A549 (cell line): ENCODE results near the gene UNC5B. TPM values are rescaled to one million over a fixed set of nuclear protein-coding genes. Genes with fewer than 3 reads are reported as not detected.
A peak's percentile ranks its signal among the peaks of the same experiment; 100 is the strongest.

Source experiments
- ATAC-seq, 2 experiments: fragments of 200-7000 bp in 1 of 2; fragments of >200 bp in 1 of 2; cut with Nextera tagmentation in 1 of 2; cut with Tn5 transposase in 1 of 2; 3 replicates each; pipeline versions ENCODE4 v1.8.0 to v1.9.1; 2018 to 2020; ENCODE audit warnings: mild to moderate bottlenecking in 1 of 2, moderate library complexity in 1 of 2
- CTCF ChIA-PET: fragments of 300-600 bp; sonication (Branson Sonifier 250); formaldehyde crosslinking; extraction: SDS; loops from one replicate; lab custom pipeline; 2021; ENCODE audit warnings: antibody characterized with exemption, inconsistent platforms; lab: Yijun Ruan, JAX
- POLR2A ChIA-PET: fragments of 350-600 bp; formaldehyde crosslinking; extraction: SDS; loops from one replicate; lab custom pipeline; 2021; ENCODE audit warnings: antibody characterized with exemption, inconsistent platforms; lab: Yijun Ruan, JAX
- DNase-seq, 2 experiments: peaks; one replicate each; pipeline versions ENCODE4 v3.0.0 to v3.0.0-alpha.2; 2011 to 2016; ENCODE audit warnings: low read depth in 1 of 2, low spot score in 1 of 2
- FAIRE-seq: peaks from 2 replicates; lab custom pipeline; 2011; peaks lifted over from hg19 to GRCh38; lab: Jason Lieb, UNC
- H3K27ac ChIP-seq, 2 experiments: fragments of >200 bp; sonication (Bioruptor Twin); formaldehyde crosslinking; 3 replicates each; pipeline ENCODE4 v1.5.1; 2016 to 2017
- H3K4me1 ChIP-seq: fragments of >200 bp; sonication (Bioruptor Twin); formaldehyde crosslinking; 3 replicates; pipeline ENCODE4 v1.6.1; 2016
- H3K4me2 ChIP-seq: fragments of >200 bp; sonication (Bioruptor Twin); formaldehyde crosslinking; 3 replicates; pipeline ENCODE4 v1.6.1; 2016
- H3K4me3 ChIP-seq: fragments of >200 bp; sonication (Bioruptor Twin); formaldehyde crosslinking; 3 replicates; pipeline ENCODE4 v1.5.1; 2016
- H3K9me3 ChIP-seq: fragments of >200 bp; sonication (Bioruptor Twin); formaldehyde crosslinking; 3 replicates; pipeline ENCODE4 v1.6.1; 2016
- CBX8 ChIP-seq: fragments of 200-600 bp; sonication (generic); IDR thresholded peaks from 2 replicates; pipeline ENCODE4 v1.6.1; 2016
- ESRRA ChIP-seq: fragments of 150-350 bp; IDR thresholded peaks from 2 replicates; pipeline ENCODE4 v1.6.1; 2014; ENCODE audit warnings: mild to moderate bottlenecking, low read length, borderline replicate concordance
- FOSL2 ChIP-seq, 2 experiments: fragments of 450-650 bp in 1 of 2; fragments of >200 bp in 1 of 2; sonication (Bioruptor Twin) in 1 of 2; formaldehyde crosslinking; IDR thresholded peaks; 2 replicates each; pipeline versions ENCODE4 v1.5.0 to v1.6.1; 2016 to 2020; ENCODE audit warnings: mild to moderate bottlenecking in 1 of 2, moderate library complexity in 1 of 2
- HOXB5 ChIP-seq: fragments of 250-450 bp; sonication (Bioruptor Pico); IDR thresholded peaks from 2 replicates; pipeline ENCODE4 v1.5.0; 2020; ENCODE audit warnings: mild to moderate bottlenecking, moderate library complexity
- JUNB ChIP-seq: fragments of >200 bp; sonication (Bioruptor Twin); formaldehyde crosslinking; IDR thresholded peaks from 2 replicates; pipeline ENCODE4 v1.6.1; 2016
- MAFK ChIP-seq: fragments of 450-650 bp; IDR thresholded peaks from 2 replicates; pipeline ENCODE4 v1.6.1; 2014; ENCODE audit not compliant: partially characterized antibody
- MAZ ChIP-seq: fragments of 150-350 bp; IDR thresholded peaks from 2 replicates; pipeline ENCODE4 v1.6.1; 2014; ENCODE audit warnings: antibody characterized with exemption, low read depth, low read length, borderline replicate concordance
- MYC ChIP-seq: IDR thresholded peaks from 2 replicates; pipeline ENCODE4 v1.6.1; 2012; ENCODE audit warnings: mild to moderate bottlenecking, inconsistent platforms, low read length, improper control_type of control experiment, borderline replicate concordance
- NPAS2 ChIP-seq: fragments of 250-450 bp; sonication (Bioruptor Pico); IDR thresholded peaks from 2 replicates; pipeline ENCODE4 v1.8.0; 2022; ENCODE audit warnings: mild to moderate bottlenecking, moderate library complexity, borderline replicate concordance
- POLR2AphosphoS2 ChIP-seq: conservative IDR thresholded peaks from 2 replicates; pipeline ENCODE4 v1.6.1; 2012; ENCODE audit warnings: low read length, improper control_type of control experiment, inconsistent platforms
- RAD21 ChIP-seq, 2 experiments: fragments of >200 bp in 1 of 2; sonication (Bioruptor Twin) in 1 of 2; formaldehyde crosslinking in 1 of 2; IDR thresholded peaks in 1 of 2; conservative IDR thresholded peaks in 1 of 2; 2 replicates in 1 of 2; 3 replicates in 1 of 2; pipeline ENCODE4 v1.6.1; 2012 to 2018; ENCODE audit warnings: inconsistent platforms in 1 of 2
- RCOR1 ChIP-seq: fragments of 150-350 bp; IDR thresholded peaks from 2 replicates; pipeline ENCODE4 v1.6.1; 2014; ENCODE audit warnings: antibody characterized with exemption, low read length, low read depth
- SMC3 ChIP-seq: fragments of >200 bp; sonication (Bioruptor Twin); formaldehyde crosslinking; IDR thresholded peaks from 3 replicates; pipeline ENCODE4 v1.6.1; 2018; ENCODE audit warnings: inconsistent platforms
- TFCP2L1 ChIP-seq: fragments of 250-450 bp; sonication (Bioruptor Pico); IDR thresholded peaks from 2 replicates; pipeline ENCODE4 v1.5.0; 2021; ENCODE audit warnings: mild to moderate bottlenecking
- TP53 ChIP-seq: fragments of 250-450 bp; sonication (Bioruptor Pico); IDR thresholded peaks from 2 replicates; pipeline ENCODE4 v1.5.0; 2021; ENCODE audit warnings: mild to moderate bottlenecking, moderate library complexity
- ZFP36 ChIP-seq: fragments of 450-650 bp; IDR thresholded peaks from 2 replicates; pipeline ENCODE4 v1.6.1; 2014; ENCODE audit warnings: borderline replicate concordance; ENCODE audit not compliant: partially characterized antibody
- ZSCAN20 ChIP-seq: fragments of 250-450 bp; sonication (Bioruptor Pico); IDR thresholded peaks from 2 replicates; pipeline ENCODE4 v1.8.0; 2022; ENCODE audit warnings: mild to moderate bottlenecking, moderate library complexity
- WGBS: methylation state at CpG from one replicate; pipeline ENCODE4 v1.1.6; 2017; ENCODE audit errors: missing lambda C conversion rate; 5-methylcytosine and 5-hydroxymethylcytosine counted together
- polyA plus RNA-seq, 4 experiments: library from polyadenylated mRNA; depleted of rRNA in 3 of 4; stranded (reverse); fragments of >200 nt; fragmentation: RNase III in 1 of 4; extraction: RNeasy Plus Mini Kit Qiagen cat#74134 plus additional on column Dnase treatment in 1 of 4; gene quantifications; 2 replicates in 3 of 4; 3 replicates in 1 of 4; pipeline ENCODE4 v1.2.3, GENCODE V29; 2011 to 2017
- TF ChIP-seq, protein P1 (sequence below): fragments of 450-650 bp; IDR thresholded peaks from 2 replicates; pipeline ENCODE4 v1.6.1; 2014; ENCODE audit warnings: antibody characterized with exemption
- TF ChIP-seq, protein P2 (sequence below): fragments of >200 bp; sonication (Bioruptor Twin); formaldehyde crosslinking; IDR thresholded peaks from 2 replicates; pipeline ENCODE4 v1.6.1; 2016
- TF ChIP-seq, protein P3 (sequence below): IDR thresholded peaks from 2 replicates; pipeline ENCODE4 v1.6.1; 2012
- TF ChIP-seq, protein P4 (sequence below): IDR thresholded peaks from 2 replicates; pipeline ENCODE4 v1.6.1; 2012

UNC5B gene
- polyA plus RNA-seq, 2 of the 4 experiments (the other 2 are of a cell fraction) = 0.14 to 1.0 TPM

DNA sequence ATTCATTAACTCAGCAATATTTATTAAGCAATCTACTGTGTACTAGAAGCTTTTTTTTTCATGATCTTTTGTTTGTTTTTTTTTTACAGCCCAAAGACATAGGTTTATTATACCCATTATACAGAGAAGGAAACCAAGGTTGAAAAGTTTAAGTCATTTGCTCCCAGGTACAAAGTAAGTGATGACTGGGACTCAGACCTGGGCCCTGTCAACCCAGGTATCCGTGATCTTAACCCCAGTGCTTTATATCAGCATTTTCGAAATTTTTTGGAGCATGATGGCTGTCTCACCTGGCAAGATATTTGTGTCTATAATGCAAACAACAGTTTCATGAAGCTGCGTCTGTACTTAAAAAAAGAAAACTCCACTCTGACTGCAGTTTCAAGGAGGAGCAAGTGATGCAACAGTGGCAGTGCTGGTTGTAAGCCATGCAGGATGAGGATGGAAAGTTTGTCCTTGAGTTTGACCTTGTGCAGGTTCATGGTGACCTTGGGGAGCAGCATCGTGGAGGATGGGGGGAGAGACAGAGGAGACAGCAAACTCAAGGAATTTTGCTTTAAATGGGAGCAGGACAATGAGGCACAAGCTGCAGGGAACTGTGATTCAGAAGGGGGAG lies 118.5 kb downstream of the UNC5B start:
- ChIA-PET POLR2A (interaction anchor here (1.2 kb wide), 1 partner anchor 12 kb away, joined by 5 read pairs; the partner anchor contains the start of gene SLC29A3), CTCF (interaction anchor here (2.3 to 44.0 kb wide), 3 partner anchors 11 to 46 kb away, joined by 6 to 977 read pairs (median 48); partner anchors contain the start of genes CDH23 and SLC29A3)
- no peak for DNase-seq
- ATAC-seq = no peak
- Histone ChIP-seq H3K27ac (no peak overlapping the region), H3K4me3 (no peak overlapping the region), H3K9me3 (no peaks in the 10 kb centered on the region), H3K4me1 (peaks cover 45% of the 10 kb centered on the region), H3K4me2 (no peak overlapping the region)
- TF ChIP-seq FOSL2 (IDR thresholded peaks at IDR 0.05) (no peak), FOSL2 (CRISPR knock-in tag; IDR thresholded peaks at IDR 0.05) (no peak), MAFK (no peak)
- no peak for FAIRE-seq
- WGBS = 66% methylated on average over 4 of the region's 4 CpGs

DNA sequence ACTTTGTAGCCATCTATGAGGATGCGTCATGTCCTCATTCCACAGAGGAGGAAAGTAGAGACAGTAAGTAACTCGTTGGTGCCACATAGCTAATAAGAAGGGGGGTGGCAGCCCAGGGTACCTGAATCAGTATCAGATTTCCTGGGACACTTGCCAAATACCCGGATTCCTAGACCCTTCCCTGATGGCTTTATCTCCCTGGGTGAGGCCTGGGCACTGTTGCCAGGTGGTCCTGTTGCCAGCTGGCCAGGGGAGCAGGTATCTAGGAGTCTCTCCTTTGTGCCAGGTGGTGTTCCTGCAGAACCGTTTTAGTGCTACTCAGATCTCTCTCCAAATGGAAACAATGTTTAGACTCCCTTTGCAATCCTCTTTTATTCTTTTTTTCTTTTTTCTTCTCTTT lies 119.4 kb downstream of the UNC5B start:
- Histone ChIP-seq H3K4me1 (peaks cover 54% of the 10 kb centered on the region), H3K27ac (0 out of 6 replicates have a peak overlapping the region, but pooled peaks of 1 of the 2 experiments have one; percentile 6)
- FAIRE-seq (no peak), ATAC-seq (no peak)
- TF ChIP-seq TP53 (CRISPR knock-in tag) (no peak), ZFP36 (no peak), TFCP2L1 (no peak), FOSL2 (IDR thresholded peaks at IDR 0.05) (no peak), FOSL2 (CRISPR knock-in tag; IDR thresholded peaks at IDR 0.05) (no peak), MAFK (no peak), SMC3 (no peak), MAZ (no peak), HOXB5 (CRISPR knock-in tag) (no peak)
- TF ChIP-seq, protein P1, sequence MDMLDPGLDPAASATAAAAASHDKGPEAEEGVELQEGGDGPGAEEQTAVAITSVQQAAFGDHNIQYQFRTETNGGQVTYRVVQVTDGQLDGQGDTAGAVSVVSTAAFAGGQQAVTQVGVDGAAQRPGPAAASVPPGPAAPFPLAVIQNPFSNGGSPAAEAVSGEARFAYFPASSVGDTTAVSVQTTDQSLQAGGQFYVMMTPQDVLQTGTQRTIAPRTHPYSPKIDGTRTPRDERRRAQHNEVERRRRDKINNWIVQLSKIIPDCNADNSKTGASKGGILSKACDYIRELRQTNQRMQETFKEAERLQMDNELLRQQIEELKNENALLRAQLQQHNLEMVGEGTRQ = no peak
- TF ChIP-seq, protein P2, sequence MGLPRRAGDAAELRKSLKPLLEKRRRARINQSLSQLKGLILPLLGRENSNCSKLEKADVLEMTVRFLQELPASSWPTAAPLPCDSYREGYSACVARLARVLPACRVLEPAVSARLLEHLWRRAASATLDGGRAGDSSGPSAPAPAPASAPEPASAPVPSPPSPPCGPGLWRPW = no peak
- TF ChIP-seq, protein P3, sequence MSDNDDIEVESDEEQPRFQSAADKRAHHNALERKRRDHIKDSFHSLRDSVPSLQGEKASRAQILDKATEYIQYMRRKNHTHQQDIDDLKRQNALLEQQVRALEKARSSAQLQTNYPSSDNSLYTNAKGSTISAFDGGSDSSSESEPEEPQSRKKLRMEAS = no peak
- TF ChIP-seq, all 56 proteins: peak for 0
- no peaks in the 10 kb centered on the region for H3K9me3 ChIP-seq
- no peak for DNase-seq
- H3K4me3 ChIP-seq = no peak overlapping the region
- WGBS = 46% methylated on average over 4 of the region's 4 CpGs
- POLR2A ChIA-PET = no interaction called here
- H3K4me2 ChIP-seq = no peak overlapping the region
- CTCF ChIA-PET = interaction anchor here (0.6 to 44.0 kb wide), 4 partner anchors 10 to 45 kb away, joined by 3 to 977 read pairs (median 27); partner anchors contain the start of genes CDH23 and SLC29A3

DNA sequence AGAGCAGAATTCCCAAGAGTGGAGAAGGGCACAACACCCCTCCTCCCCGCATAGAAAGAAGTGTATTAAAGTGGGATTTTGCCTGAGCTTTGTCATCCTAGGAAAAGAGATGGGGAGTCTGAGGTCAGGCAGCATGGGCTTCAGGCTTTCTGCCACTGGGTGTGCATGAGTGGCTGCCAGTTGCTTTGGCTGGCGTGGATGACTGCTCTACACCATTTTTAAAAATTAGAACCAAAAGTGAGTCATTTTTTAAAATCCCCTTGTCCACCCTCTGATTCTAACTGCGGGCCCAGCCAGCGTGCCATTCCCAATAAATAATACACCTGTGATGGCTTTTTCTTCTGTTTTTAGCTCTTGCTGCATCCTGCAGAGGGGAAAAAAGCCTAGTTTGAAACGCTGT lies 120.1 kb downstream of the UNC5B start:
- TF ChIP-seq MYC (no peak), JUNB (no peak), RCOR1 (no peak), NPAS2 (CRISPR knock-in tag) (no peak), HOXB5 (CRISPR knock-in tag) (no peak), ESRRA (no peak), ZSCAN20 (no peak), POLR2AphosphoS2 (no peak), TFCP2L1 (no peak), CBX8 (no peak), RAD21 (conservative IDR thresholded peaks at IDR 0.05 in 1 of 2, IDR thresholded peaks at IDR 0.05 in 1 of 2) (no peak)
- TF ChIP-seq, protein P4, sequence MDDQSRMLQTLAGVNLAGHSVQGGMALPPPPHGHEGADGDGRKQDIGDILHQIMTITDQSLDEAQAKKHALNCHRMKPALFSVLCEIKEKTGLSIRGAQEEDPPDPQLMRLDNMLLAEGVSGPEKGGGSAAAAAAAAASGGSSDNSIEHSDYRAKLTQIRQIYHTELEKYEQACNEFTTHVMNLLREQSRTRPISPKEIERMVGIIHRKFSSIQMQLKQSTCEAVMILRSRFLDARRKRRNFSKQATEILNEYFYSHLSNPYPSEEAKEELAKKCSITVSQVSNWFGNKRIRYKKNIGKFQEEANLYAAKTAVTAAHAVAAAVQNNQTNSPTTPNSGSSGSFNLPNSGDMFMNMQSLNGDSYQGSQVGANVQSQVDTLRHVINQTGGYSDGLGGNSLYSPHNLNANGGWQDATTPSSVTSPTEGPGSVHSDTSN = no peak
- TF ChIP-seq, all 56 proteins: peak for 0
- CTCF ChIA-PET = interaction anchor here (1.1 to 44.0 kb wide), 3 partner anchors 13 to 238 kb away, joined by 4 to 977 read pairs (median 48); partner anchors contain the start of genes CDH23 and SLC29A3

More for the DNA sequence above, 120.1 kb downstream of the UNC5B start:
- FAIRE-seq (no peak), DNase-seq (no peak), ATAC-seq (no peak)
- Histone ChIP-seq H3K4me3 (no peak overlapping the region), H3K4me1 (peaks cover 61% of the 10 kb centered on the region), H3K9me3 (no peaks in the 10 kb centered on the region), H3K27ac (peak overlapping the region in 1 of 2 experiments; percentile 79; a peak in 2 of 6 replicates), H3K4me2 (no peak overlapping the region)
- WGBS = 95% methylated on average over 5 of the region's 5 CpGs
- POLR2A ChIA-PET = no interaction called here
